Measurements from ENCODE around the gene NOX5.
"Not testable (repeated sequence)": the region's sequence is repeated elsewhere in the genome, so short reads cannot be mapped to it uniquely, and the experiment has no call there.

NOX5 gene

DNA sequence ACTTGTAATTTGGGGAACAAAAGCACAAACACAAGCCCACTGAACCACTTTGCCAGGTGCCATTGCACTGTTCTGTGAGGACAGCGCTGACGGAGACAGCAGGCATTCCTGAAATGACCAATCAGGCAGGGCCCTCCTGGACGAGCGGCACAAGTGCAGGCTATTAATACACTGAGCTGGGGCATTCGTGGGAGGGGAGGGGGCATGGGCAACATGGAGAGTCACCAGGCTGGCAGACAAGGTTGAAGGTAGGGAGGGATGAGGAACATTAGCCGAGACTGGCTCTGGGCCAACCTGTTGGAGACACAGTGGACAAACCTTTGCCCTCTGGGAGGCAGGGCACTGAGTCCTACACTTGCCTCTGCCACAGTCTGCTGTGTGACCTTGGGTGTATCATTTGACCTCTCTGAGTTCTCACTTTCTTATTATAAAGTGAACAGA, 45.6 kb downstream of the NOX5 start:
- no peak for DNase-seq

DNA sequence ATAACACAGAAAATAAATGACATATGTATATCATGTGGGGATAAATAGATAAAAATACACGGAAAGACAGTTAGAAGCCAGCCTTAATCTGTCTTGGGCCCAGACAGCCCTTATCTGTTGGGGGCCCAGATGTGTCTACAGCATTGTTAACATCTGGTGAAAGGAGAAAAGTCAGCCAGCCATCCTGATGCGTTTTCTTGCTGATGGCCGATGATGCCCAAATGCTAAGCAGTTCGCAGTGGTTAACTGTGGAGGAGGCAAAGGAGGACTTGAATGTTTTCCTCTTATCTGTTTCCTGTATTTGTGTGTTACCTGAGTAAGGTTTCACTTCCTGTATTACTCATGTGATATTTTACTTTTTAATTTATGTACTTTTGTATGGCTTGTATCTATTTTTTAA, 46.2 kb downstream of the NOX5 start:
- DNase-seq: peak; percentile 35

DNA sequence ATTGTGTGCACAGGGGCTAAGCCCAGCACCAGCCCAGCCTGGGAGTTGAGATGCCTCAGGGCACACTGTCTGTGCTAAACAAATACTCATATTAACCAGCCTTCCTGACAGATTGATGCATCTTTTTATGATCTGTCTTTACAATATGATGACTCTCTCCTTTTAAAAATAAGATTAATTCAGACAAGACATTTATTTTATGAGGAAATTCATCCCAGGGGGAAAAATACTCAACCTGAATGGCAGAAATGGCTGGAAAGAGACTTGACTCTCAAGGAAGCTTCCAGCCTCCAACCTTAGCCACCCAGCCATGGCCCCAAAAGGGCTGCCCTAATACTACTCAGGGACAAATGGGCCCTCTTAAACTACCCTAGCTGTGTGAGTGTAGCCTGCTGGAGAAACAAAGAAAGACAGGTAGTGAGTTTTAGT, 46.9 kb downstream of the NOX5 start:
- DNase-seq: no peak

DNA sequence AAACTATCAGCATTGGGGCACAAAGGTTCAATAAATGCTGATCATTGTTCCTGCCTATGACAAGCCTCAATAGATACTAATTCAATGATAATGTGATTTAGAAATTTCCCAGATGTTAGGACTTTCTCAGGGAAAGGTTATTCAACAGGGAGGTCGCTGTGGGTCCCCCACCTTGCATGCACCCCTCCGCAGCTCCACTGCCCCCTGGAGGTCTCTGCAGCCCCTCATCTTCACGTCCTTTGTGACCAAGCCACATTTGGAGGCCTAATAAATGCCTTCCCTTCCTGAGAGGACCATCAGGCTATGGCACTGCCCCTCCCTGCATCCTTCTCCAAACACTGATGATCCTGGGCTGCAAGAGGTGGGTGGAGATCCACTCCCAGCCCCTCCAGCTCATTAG, 50.2 kb downstream of the NOX5 start:
- DNase-seq: no peak

DNA sequence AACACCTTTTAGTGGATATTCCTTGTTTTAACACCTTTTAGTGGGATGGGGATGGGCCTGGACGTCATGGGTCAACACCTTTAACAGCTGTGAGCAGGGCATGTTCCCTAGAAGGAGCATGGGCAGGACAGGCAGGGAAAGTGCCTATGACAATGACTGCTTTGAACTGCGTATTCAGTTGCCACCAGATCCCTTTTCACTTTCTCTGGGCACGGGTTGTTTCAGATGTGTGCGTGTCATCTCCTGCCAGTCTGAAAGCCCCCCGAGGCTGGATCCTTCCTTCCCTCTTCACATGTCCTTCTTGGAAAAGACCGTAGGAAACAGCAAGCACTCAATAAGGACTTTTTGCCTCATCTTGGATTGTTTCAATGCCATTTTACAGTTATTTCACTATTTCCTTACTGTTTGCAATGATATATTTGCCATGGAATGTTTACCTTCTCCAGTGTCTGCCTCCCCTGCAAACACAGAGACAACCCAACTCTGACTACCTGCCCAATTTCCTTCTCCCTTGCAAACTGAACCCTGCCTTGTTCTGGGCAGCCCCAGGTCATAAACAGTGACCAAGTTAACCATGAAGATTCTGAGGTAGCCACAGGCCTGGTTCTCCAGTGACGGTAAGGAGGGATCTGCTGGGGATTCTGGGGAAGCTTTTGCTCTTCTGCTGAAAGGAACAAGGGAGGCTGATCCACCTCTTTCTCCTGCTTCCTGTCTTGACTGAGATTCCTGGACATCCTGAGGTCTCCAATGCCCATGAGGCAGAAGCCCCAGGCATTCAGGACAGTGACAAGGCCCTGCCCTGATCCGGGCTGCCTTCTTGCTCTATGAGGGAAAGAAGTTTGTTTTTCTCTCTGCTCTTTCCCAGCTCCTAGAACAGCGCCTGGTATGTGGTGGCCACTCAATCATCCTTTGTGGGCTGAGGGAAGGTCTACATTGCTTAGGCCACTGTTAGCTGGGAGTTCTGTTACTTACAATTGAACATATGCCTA, 51.8 kb downstream of the NOX5 start:
- DNase-seq: no peak

DNA sequence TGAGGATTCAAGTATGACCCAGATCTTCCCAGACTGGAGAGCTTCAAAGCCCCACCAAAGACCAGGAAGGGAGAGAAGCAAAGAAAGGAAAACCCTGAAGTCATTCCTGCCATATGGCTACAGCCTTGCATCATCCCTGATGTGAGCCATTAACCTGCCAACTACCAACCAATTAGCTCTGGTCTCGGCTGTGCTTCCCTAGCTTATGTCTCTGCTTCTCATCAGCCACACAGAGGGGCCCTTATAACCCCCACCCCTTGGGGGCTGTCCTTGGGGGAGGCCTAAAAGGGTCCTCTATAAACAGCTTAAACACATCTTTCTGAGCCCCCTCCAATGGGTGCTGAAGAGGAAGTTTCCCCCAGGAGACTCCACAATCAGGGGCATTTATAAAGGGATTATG, 52.8 kb downstream of the NOX5 start:
- DNase-seq: no peak

DNA sequence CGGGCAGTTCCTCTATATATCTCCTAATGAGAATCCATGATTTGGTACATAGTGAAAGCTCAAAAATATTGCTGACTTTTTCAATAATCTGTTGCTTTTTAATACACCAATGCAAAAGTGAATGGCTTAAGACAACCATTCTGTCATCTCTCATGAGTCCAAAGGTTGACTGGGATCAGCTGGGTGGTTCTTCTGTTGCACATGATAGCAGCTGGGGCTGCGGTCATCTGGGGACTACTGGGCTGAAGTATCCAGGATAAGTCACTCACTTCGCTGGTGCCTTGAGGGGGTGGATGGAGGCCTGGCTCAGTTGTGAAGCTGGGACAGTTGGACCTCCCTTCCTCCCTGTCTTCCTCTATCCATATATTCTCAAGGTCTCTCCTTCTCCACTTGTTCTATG, 53.7 kb downstream of the NOX5 start:
- no peak for DNase-seq

DNA sequence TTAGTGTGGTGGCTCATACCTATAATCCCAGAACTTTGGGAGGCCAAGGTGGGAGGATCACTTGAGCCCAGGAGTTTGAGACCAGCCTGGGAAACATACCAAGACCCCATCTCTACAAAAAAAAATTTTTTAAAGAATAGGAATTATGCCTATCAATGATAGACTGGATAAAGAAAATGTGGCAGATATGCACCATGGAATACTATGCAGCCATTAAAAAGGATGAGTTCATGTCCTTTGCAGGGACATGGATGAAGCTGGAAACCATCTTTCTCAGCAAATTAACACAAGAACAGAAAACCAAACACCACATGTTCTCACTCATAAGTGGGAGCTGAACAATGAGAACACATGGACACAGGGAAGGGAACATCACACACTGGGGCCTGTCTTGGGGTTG, 54.8 kb downstream of the NOX5 start:
- DNase-seq: not testable (repeated sequence)

DNA sequence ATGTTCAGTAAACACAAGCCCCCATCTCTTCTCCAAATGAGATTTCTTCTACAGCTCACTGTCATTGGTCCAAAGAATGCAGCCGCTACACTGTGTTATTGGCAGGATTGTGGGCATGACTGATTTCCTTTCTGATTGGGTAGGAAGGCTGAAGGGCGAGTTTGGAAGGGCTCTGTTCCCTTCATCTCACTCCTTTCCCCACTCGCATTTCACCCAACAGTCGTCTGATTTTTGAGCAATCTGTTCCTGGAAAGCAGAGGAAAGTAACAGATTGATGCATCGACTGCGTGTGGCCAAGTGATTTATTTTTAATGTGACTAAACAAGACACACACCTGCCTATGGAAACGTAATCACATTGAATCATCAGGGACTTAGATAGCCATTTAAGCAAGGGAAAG, 55.5 kb downstream of the NOX5 start:
- DNase-seq: no peak

DNA sequence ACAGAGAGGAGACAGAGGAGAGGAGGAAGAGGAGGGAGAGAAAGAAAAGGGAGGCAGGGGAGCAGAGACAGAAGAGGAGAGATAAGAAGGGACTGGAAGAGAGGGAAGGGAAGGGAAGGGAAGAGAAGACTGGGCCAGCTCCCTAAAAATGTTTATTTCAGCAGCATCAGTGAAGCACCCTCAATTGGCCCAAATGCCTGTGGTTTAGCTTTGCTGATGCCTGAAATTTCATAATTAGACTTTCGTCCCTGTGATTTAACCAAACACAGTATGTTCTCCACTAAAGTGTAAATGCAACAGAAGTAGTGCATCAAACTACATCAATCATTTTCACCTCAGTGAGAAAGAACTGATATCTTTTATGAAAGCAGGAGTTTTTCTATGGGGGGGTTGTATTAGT, 55.9 kb downstream of the NOX5 start:
- DNase-seq: no peak

DNA sequence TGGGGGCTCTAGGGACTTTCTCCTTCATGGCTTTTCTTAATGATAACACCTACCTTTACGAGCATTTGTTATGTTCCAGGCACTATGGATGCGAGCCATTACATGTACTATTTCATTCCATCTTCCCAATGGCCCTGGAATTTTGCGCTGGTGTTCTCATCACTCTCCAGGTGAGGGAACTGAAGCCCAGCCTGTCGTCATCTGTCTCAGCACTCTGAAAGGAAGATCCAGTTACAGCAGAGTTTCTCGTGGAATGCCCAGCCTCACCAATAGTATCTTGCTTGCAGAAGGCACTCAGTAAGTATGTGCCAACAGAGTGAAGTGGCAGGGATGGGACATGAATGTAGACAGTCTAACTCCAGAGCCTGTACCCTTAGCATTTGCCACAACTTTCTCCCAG, 56.8 kb downstream of the NOX5 start:
- no peak for DNase-seq

DNA sequence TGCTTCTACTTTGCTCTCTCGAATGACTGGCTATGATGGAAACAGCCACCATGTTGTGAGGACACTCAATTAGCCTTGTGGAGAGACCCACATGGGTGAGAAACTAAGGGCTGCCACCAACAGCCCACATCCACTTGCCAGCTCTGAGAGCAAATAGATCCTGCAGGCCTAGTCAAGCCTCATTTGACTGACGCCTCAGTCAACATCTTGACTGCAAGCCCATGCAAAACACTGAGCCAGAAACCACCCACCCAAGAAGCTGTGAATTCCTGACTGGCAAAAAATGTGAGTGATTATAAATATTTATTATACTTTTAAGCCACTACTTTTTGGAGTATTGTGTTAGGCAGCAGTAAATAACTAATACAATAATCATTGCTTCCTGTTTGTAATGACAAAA, 58.4 kb downstream of the NOX5 start:
- DNase-seq: no peak

DNA sequence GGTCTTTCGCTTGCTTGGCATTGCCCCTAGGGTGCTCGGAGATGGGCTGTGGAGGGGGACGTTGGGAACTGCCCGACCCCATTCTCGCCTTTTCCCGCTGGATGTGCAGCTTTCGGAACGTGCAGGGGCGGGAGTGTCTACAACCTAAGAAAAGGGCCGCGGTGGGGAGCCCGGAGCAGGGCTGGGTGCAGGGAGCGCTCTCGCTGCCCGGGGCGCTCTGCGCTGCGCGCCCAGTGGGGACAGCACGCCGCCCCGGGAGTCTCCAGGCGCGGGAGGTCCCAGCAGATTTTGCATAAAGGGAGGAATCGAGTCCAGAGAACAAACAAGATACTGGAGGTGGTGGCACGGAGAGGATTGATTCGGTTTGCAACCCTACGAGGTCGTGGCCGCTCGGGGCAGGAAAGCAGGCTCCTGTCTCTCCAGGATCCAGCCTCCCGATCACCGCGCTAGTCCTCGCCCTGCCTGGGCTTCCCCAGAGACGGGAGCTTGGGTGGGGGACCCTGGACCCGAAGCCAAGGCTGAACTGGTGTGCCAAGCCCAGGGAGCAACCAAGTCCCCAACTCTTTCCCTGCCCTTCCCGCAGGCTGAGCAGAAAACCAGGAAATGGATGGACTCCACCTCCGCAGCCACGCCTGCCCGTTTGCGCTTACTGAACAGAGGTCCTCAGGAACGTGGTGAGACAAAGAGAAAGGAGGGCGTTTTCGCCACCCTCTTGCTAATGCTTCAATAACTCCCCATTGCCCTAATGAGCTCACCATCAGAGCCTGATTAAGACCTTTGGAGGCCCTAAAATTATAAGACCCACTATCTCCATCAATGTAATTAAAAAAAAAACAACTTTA, 59.7 kb downstream of the NOX5 start:
- DNase-seq: no peak

DNA sequence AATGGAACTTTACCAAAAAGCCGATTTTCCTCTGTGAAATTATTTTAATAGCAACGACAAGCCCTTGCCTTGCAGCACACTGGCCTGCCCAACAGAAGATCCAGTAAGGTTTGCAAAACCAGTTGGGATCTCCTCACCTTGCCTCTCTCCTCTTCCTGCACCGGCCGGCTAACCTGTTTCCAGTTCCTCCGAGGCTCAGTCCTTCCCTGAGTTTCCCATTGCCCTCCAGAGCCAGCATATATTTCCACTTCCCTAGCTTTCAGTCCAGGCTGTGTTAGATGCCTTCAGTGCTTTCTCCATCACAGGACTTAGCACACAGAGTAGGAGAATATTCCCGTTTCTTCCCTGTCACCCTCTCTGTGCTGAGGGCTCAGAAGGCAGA, 60.3 kb downstream of the NOX5 start:
- DNase-seq: no peak

DNA sequence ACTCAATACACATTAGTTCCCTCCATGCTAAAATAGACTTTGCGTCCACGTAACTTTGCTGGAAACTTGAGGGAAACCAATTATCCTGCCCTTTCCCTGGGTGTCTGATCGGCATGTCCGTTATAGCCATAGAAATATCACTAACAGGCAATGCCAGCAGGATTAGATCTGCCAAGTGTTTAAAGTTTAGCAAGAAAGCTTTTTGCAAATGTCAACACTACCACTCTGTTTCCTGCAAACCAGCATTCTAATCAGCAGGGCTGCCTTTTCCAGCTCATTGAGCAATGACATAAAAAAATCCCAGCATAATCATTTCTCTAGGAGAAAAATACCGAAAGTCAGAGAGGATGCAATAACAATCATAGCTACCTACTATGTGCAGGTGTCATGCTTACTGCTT, 60.9 kb downstream of the NOX5 start:
- no peak for DNase-seq

DNA sequence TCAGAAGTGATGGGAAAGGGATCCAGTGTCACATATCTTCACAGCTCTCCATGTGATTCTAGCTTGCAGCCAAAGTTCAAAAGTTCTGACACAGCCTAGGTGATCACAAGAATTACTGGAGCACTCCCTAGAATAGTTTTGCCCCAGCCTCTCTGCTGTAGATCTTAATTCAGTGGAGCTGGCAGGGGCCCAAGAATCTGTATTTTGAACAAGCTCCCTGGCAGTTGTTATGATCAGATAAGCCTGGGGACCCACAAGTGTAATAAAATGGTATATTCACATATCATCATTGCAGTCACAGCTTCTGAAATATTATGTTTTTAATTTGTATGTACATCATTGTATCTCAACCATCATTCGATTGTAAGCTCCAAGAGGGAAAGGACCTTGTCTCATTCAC, 62.3 kb downstream of the NOX5 start:
- no peak for DNase-seq

DNA sequence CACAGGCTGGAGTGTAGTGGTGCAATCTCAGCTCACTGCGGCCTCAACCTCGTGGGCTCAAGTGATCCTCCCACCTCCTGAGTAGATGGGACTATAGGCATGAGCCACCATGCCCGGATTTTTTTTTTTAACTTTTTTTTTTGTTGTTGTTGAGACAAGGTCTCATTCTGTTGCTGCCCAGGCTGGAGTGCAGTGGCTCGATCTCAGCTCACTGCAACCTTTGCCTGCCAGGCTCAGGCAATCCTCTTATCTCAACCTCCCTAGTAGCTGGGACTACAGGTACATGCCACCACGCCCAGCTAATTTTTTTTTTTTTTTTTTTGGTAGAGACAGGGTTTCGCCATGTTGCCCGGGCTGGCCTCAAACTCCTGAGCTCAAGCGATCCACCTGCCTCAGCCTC, 64.1 kb downstream of the NOX5 start:
- no peak for DNase-seq

DNA sequence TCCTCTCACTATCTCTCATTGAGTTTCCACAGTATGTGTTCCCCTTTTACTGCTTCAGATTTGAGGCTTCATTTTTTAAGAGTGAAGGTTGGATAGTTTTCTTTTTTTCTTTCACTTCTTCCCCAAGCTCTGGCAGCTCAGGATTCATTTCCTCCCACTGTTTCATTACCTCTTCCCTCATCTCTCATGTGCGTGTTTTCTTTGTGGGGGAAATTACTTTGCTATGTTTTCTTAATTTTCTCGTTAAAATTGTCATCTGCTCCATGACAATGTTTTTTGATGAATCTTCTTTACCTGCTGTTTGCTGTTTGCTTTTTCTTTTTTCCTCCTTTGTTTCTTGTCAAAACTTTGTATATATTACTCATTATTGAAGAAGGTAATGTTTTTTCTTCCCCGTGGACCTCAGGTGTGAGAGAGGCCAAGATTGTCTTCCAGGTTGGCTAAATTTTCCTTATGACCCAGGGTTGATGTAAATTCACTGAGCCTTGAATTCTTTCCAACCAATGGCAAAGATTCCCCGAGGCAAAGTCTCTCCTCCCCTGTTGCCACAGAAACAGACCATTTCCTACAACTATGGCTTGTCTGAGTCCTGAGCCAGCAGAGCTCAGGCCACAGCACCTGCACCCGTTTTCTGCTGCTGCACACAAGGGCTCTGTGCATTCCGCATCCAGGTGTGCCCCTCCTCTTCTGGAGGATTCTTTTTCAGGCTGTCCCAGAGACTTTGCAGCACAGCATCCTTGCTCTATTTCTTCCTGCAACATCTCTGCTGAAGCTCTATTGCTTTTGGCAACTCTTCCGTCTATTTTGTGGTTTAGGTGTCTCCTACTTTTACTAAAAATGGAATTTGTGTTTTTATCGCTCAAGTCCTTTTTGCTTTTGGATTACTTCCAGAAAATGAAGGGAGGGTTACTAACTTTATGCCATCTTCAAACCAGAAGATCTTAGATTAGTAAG, 66.1 kb downstream of the NOX5 start:
- DNase-seq: no peak

DNA sequence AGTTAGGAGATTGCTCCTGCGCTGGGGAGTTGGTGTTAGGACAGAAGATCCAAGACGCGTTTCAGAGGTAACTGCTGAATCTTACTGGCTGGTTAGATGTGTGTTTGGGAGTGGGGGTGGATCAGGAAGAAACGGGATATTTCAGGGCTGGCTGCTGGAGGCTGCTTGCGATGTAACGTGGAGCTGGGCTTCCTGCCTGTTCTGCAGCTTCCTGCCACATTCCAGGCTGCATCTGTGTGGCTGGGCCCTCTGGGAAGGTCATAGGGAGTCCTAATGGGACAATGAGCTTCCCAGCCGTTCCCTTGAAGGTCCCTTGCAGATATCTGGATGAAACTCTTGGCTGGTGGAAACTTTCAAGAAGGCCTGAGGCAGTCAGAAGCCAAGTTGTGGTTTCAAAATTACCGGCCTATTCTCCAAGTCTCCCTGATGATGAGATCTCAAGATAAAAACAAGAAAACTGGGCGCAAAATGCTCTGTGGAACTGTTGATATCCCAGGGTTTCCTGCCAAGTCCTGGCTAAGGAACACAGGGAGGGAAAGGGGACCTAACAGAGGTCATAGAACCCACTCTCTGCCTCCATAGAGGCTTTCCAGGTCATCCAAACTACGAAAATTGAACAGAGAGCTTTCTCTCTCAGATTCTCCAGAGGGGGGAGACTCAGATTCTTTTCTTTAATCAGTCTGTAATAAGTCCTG, 67.0 kb downstream of the NOX5 start:
- no peak for DNase-seq

DNA sequence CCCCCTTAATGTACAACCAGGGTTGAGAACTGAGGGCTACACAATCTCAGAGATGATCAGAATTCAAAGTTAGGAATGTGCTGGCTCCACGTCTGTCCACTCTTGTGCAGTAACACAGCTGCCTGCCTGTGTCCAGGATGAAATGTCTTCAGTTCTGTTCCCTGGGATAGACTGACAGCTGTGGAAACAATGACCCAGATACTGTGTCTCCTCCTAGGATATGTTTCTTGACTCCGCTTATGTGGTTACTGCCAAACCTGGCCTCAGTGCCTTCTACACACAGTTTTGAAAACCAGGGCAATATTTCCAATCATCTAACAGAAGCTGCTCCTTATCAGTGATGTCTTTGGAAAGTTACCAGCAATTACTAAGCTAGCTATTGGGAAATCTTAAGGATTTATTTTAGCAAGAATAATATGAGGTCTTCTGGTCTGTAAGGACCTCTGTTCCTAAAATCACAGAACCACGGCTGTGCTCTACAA, 67.6 kb downstream of the NOX5 start:
- DNase-seq: no peak

DNA sequence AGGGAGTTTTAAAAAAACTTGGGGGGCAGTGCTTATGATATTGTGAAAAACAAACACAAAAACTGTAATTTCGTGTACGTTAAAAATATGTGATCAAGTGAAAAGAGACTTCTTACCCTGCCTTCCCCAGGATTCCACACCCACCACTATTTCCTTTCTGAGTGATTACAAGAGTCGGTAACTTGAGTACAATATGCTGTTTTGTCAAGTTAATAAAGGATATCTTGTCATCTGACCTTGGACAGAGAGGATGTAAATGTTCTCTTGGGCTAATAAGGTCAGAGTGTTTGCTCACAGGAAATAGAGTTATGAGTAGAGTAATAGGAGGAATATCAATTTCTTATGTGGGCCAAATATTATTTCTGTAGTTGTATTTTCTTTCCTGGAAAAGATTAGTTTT, 68.1 kb downstream of the NOX5 start:
- DNase-seq: no peak

Data from CD4-positive, alpha-beta T cell treated with Interleukin-6 for 4 hours (primary cell).